ENCODE data around the gene SCUBE3. TPM values are rescaled to one million over a fixed set of nuclear protein-coding genes. Genes with fewer than 3 reads are reported as not detected.

Gene SCUBE3
- total and polyA plus RNA-seq, 2 of the 13 experiments (the other 11 are each of a cell fraction or from before 2014, with no cell fraction given) = not detected

GRCh38 chr6:35185302-35185681, 28.5 kb upstream of the SCUBE3 start (continued):
- TF ChIP-seq HMGXB3 (CRISPR knock-in tag; IDR thresholded peaks at IDR 0.05; ENCODE audit: borderline replicate concordance) = no peak
- no peak for TF ChIP-seq ZSCAN30 (CRISPR knock-in tag; IDR thresholded peaks at IDR 0.05)
- no peak for TF ChIP-seq GLI4 (CRISPR knock-in tag; IDR thresholded peaks at IDR 0.05; ENCODE audit: borderline replicate concordance)
- TF ChIP-seq POLR2A (IDR thresholded peaks at IDR 0.05; ENCODE audit: insufficient read depth in 1 of 2, low read depth in 2 of 2, low read length in 2 of 2) = no peak
- 0 out of 2 replicates have a peak, but pooled peaks have one; percentile 12 for TF ChIP-seq ZNF574 (CRISPR knock-in tag; IDR thresholded peaks at IDR 0.05)
- TF ChIP-seq TEAD2 (CRISPR knock-in tag; IDR thresholded peaks at IDR 0.05) = no peak
- TF ChIP-seq ZNF800 (CRISPR knock-in tag; IDR thresholded peaks at IDR 0.05) = no peak
- TF ChIP-seq SIX1 (CRISPR knock-in tag; IDR thresholded peaks at IDR 0.05; ENCODE audit: borderline replicate concordance) = no peak
- TF ChIP-seq ZSCAN22 (CRISPR knock-in tag; IDR thresholded peaks at IDR 0.05) = no peak
- TF ChIP-seq DR1 (CRISPR knock-in tag; IDR thresholded peaks at IDR 0.05) = no peak
- no peak for TF ChIP-seq ZNF766 (CRISPR knock-in tag; IDR thresholded peaks at IDR 0.05; ENCODE audit: borderline replicate concordance)
- no peak for TF ChIP-seq REXO4 (CRISPR knock-in tag; IDR thresholded peaks at IDR 0.05; ENCODE audit: borderline replicate concordance)
- TF ChIP-seq HNRNPL (IDR thresholded peaks at IDR 0.05; ENCODE audit: low read depth, low read length) = no peak
- TF ChIP-seq SOX13 (IDR thresholded peaks at IDR 0.05) = no peak
- peak in 1 of 2 experiments; percentile 26; a peak in 1 of 4 replicates for TF ChIP-seq SOX13 (CRISPR knock-in tag; conservative IDR thresholded peaks at IDR 0.05 in 1 of 2, IDR thresholded peaks at IDR 0.05 in 1 of 2)
- no peak for TF ChIP-seq ARNTL (CRISPR knock-in tag; IDR thresholded peaks at IDR 0.05)
- TF ChIP-seq HNRNPLL (IDR thresholded peaks at IDR 0.05; ENCODE audit: low read depth, low read length, poor library complexity, severe bottlenecking) = no peak
- no peak for TF ChIP-seq ZNF333 (CRISPR knock-in tag; IDR thresholded peaks at IDR 0.05; ENCODE audit: borderline replicate concordance)
- no peak for TF ChIP-seq FIP1L1 (IDR thresholded peaks at IDR 0.05; ENCODE audit: borderline replicate concordance, insufficient read depth, low read depth, low read length)
- TF ChIP-seq EEA1 (CRISPR knock-in tag; IDR thresholded peaks at IDR 0.05; ENCODE audit: borderline replicate concordance) = no peak
- TF ChIP-seq ZNF292 (CRISPR knock-in tag; IDR thresholded peaks at IDR 0.05; ENCODE audit: borderline replicate concordance, low read depth) = no peak
